T-cell (primary cell): Measurements from ENCODE around the gene ABCG1. TPM values are rescaled to one million over a fixed set of nuclear protein-coding genes. Genes with fewer than 3 reads are reported as not detected.

Experiments
- ATAC-seq, 4 experiments: fragments of 200-7000 bp in 3 of 4; fragments of 150-1000 bp in 1 of 4; cut with Tn5 transposase; replicated peaks in 1 of 4; 1 replicate in 3 of 4; 2 replicates in 1 of 4; pipeline ENCODE4 v1.10.0; 2021; ENCODE audit warnings: moderate library complexity in 3 of 4, mild to moderate bottlenecking in 2 of 4, moderate number of reproducible peaks in 1 of 4
- CTCF ChIA-PET, 2 donors: fragments of 300-600 bp; sonication (Branson Sonifier 250); formaldehyde crosslinking; loops; one replicate each; lab custom pipeline; 2022; ENCODE audit warnings: antibody characterized with exemption in 2 of 2; lab: Charles Lee
- POLR2A ChIA-PET, 2 donors: fragments of 300-600 bp; sonication (Branson Sonifier 250); formaldehyde crosslinking; loops; one replicate each; lab custom pipeline; 2022; ENCODE audit warnings: antibody characterized with exemption in 2 of 2; lab: Charles Lee
- DNase-seq, 35 experiments: peaks; one replicate each; pipeline versions ENCODE4 v3.0.0 to v3.0.0-alpha.2; 2013 to 2023
- H3K27ac ChIP-seq: one replicate; pipeline ENCODE4 v1.5.1; 2013; ENCODE audit warnings: low read length
- H3K27me3 ChIP-seq, 2 experiments: replicated peaks in 1 of 2; 1 replicate in 1 of 2; 2 replicates in 1 of 2; pipeline versions ENCODE4 v1.6.1 to v1.7.0; 2013; ENCODE audit warnings: low read length in 1 of 2, mixed read lengths in 1 of 2; ENCODE audit not compliant: control insufficient read depth in 2 of 2, insufficient read depth in 2 of 2; ENCODE audit errors: extremely low read depth in 1 of 2
- H3K36me3 ChIP-seq, 2 donors: 1 replicate in 1 of 2; 2 replicates in 1 of 2; pipeline versions ENCODE4 v1.6.1 to v1.7.0; 2013; ENCODE audit warnings: low read length in 1 of 2; ENCODE audit not compliant: control insufficient read depth in 2 of 2, insufficient read depth in 1 of 2; ENCODE audit errors: extremely low read depth in 1 of 2
- H3K4me1 ChIP-seq, 2 experiments: 1 replicate in 1 of 2; 2 replicates in 1 of 2; pipeline versions ENCODE4 v1.6.1 to v1.7.0; 2013; ENCODE audit warnings: low read length in 2 of 2, mixed read lengths in 1 of 2; ENCODE audit not compliant: insufficient read depth in 2 of 2, control insufficient read depth in 1 of 2; ENCODE audit errors: extremely low read depth in 1 of 2
- H3K4me3 ChIP-seq, 2 donors: 1 replicate in 1 of 2; 2 replicates in 1 of 2; pipeline versions ENCODE4 v1.5.1 to v1.7.0; 2013; ENCODE audit warnings: mild to moderate bottlenecking in 2 of 2, low read length in 1 of 2, moderate library complexity in 1 of 2; ENCODE audit not compliant: control insufficient read depth in 1 of 2; ENCODE audit errors: extremely low read depth in 1 of 2
- H3K9me3 ChIP-seq: 2 replicates; pipeline ENCODE4 v1.7.0; 2013
- H3K27ac Mint-ChIP-seq, 2 donors: one replicate each; pipeline ENCODE4 v1.8.0; 2020 to 2021; ENCODE audit warnings: mild to moderate bottlenecking in 2 of 2, mixed read lengths in 2 of 2
- H3K27me3 Mint-ChIP-seq, 2 donors: one replicate each; pipeline ENCODE4 v1.8.0; 2021 to 2022; ENCODE audit warnings: mixed read lengths in 2 of 2
- H3K36me3 Mint-ChIP-seq: one replicate; pipeline ENCODE4 v1.8.0; 2021; ENCODE audit warnings: mixed read lengths
- H3K4me1 Mint-ChIP-seq, 3 donors: one replicate each; pipeline ENCODE4 v1.8.0; 2020 to 2022; ENCODE audit warnings: mixed read lengths in 3 of 3, mild to moderate bottlenecking in 1 of 3
- H3K4me3 Mint-ChIP-seq, 3 donors: one replicate each; pipeline ENCODE4 v1.8.0; 2020 to 2022; ENCODE audit warnings: mild to moderate bottlenecking in 3 of 3, mixed read lengths in 3 of 3, moderate library complexity in 3 of 3
- H3K9me3 Mint-ChIP-seq, 3 donors: one replicate each; pipeline ENCODE4 v1.8.0; 2020 to 2022; ENCODE audit warnings: mixed read lengths in 3 of 3
- WGBS: methylation state at CpG from one replicate; pipeline ENCODE4 v1.1.5; 2013; ENCODE audit warnings: missing lambda C conversion rate; ENCODE audit not compliant: insufficient coverage; 5-methylcytosine and 5-hydroxymethylcytosine counted together
- total RNA-seq, 35 experiments: library from RNA in 6 of 35; stranded (reverse) in 6 of 35; fragments of 120-200 nt in 1 of 35; gene quantifications; one replicate each; pipeline versions ENCODE4 v1.2.1 to v1.2.4 and lab custom pipeline; 2013 to 2026

Gene ABCG1
- total RNA-seq, 5 donors from 2014 or later (not counting 1 experiment from before 2014, with no cell fraction given) = 4.1 to 51.1 (median 6.2) TPM

- H3K36me3 ChIP-seq = no peaks in the 10 kb centered on the region
- H3K27ac ChIP-seq = no peak overlapping the region
- DNase-seq = no peak
- no peak overlapping the region for H3K4me3 Mint-ChIP-seq
- H3K27me3 ChIP-seq = peaks cover 0 to 47% of the 10 kb centered on the region in 2 experiments
- H3K27me3 Mint-ChIP-seq = peaks cover 0 to 7% of the 10 kb centered on the region in 2 donors
- CTCF ChIA-PET = interaction anchor here (0.6 to 0.7 kb wide), 8 partner anchors 10 to 384 kb away, joined by 3 to 11 read pairs (median 6); partner anchors contain the start of gene UBASH3A (in 1 of the 2)
- no peaks in the 10 kb centered on the region for H3K9me3 Mint-ChIP-seq
- peaks cover 0 to 11% (median 10%) of the 10 kb centered on the region in 3 donors for H3K4me1 Mint-ChIP-seq
- no peaks in the 10 kb centered on the region for H3K9me3 ChIP-seq
- 62% methylated on average over 15 of the region's 23 CpGs for WGBS
- H3K4me3 ChIP-seq = no peak overlapping the region
- peak in 1 of 4 experiments; percentile 31 for ATAC-seq
- H3K36me3 Mint-ChIP-seq = no peaks in the 10 kb centered on the region
- H3K27ac Mint-ChIP-seq = no peak overlapping the region
- POLR2A ChIA-PET = no interaction called here
- peaks cover 0 to 17% of the 10 kb centered on the region in 2 experiments for H3K4me1 ChIP-seq
These were observed 90.2 kb downstream of the ABCG1 start for GRCh38 chr21:42308914-42309752.

GRCh38 chr21:42309753-42310213 lies 90.8 kb downstream of the ABCG1 start:
- Histone ChIP-seq H3K4me1 (peaks cover 0 to 17% of the 10 kb centered on the region in 2 experiments), H3K4me3 (peak overlapping the region in 1 of 2 donors; percentile 20), H3K9me3 (no peaks in the 10 kb centered on the region), H3K27ac (no peak overlapping the region), H3K36me3 (no peaks in the 10 kb centered on the region), H3K27me3 (peaks cover 0 to 46% of the 10 kb centered on the region in 2 experiments)
- ATAC-seq = peak; percentile 58 to 77 (median 71)
- no peak overlapping the region for H3K27ac Mint-ChIP-seq
- H3K4me3 Mint-ChIP-seq = peak overlapping the region in 1 of 3 donors; percentile 27
- H3K36me3 Mint-ChIP-seq = no peaks in the 10 kb centered on the region
- peaks cover 0 to 7% of the 10 kb centered on the region in 2 donors for H3K27me3 Mint-ChIP-seq
- WGBS = 2% methylated on average over 16 of the region's 22 CpGs
- H3K4me1 Mint-ChIP-seq = peaks cover 0 to 11% (median 10%) of the 10 kb centered on the region in 3 donors
- no peaks in the 10 kb centered on the region for H3K9me3 Mint-ChIP-seq
- POLR2A ChIA-PET = no interaction called here
- peak; percentile 23 to 83 (median 67) for DNase-seq
- CTCF ChIA-PET = interaction anchor here (0.6 to 0.9 kb wide), 9 partner anchors 9 to 383 kb away, joined by 3 to 11 read pairs (median 4); partner anchors contain the start of gene UBASH3A (in 1 of the 2)

GRCh38 chr21:42310411-42311001 lies 91.6 kb downstream of the ABCG1 start:
- H3K36me3 Mint-ChIP-seq = no peaks in the 10 kb centered on the region
- no peak for DNase-seq
- peaks cover 0 to 11% (median 10%) of the 10 kb centered on the region in 3 donors for H3K4me1 Mint-ChIP-seq
- no peak overlapping the region for H3K4me3 ChIP-seq
- CTCF ChIA-PET = interaction anchor here (0.7 to 0.9 kb wide), 2 partner anchors 193 to 228 kb away, joined by 3 read pairs; no protein-coding TSS in a partner anchor
- peaks cover 0 to 17% of the 10 kb centered on the region in 2 experiments for H3K4me1 ChIP-seq
- no peak overlapping the region for H3K4me3 Mint-ChIP-seq
- H3K27me3 ChIP-seq = peaks cover 0 to 42% of the 10 kb centered on the region in 2 experiments
- H3K27ac Mint-ChIP-seq = no peak overlapping the region
- 90% methylated on average over 4 of the region's 12 CpGs for WGBS
- H3K27ac ChIP-seq = no peak overlapping the region
- ATAC-seq = no peak
- no peaks in the 10 kb centered on the region for H3K36me3 ChIP-seq
- no peaks in the 10 kb centered on the region for H3K9me3 ChIP-seq
- POLR2A ChIA-PET = no interaction called here
- peaks cover 0 to 7% of the 10 kb centered on the region in 2 donors for H3K27me3 Mint-ChIP-seq
- no peaks in the 10 kb centered on the region for H3K9me3 Mint-ChIP-seq

GRCh38 chr21:42311160-42311559 lies 92.2 kb downstream of the ABCG1 start:
- no peaks in the 10 kb centered on the region for H3K36me3 ChIP-seq
- Mint-ChIP-seq H3K27me3 (peaks cover 0 to 7% of the 10 kb centered on the region in 2 donors), H3K9me3 (no peaks in the 10 kb centered on the region), H3K27ac (no peak overlapping the region), H3K4me1 (peaks cover 0 to 11% (median 10%) of the 10 kb centered on the region in 3 donors), H3K36me3 (no peaks in the 10 kb centered on the region), H3K4me3 (no peak overlapping the region)
- no peaks in the 10 kb centered on the region for H3K9me3 ChIP-seq
- WGBS = 99% methylated on average over 13 of the region's 14 CpGs
- ChIA-PET CTCF (interaction anchor here in 1 of 2 donors (0.7 kb wide), 2 partner anchors 229 to 348 kb away, joined by 3 read pairs; no protein-coding TSS in a partner anchor), POLR2A (no interaction called here)
- peaks cover 0 to 42% of the 10 kb centered on the region in 2 experiments for H3K27me3 ChIP-seq
- no peak for ATAC-seq
- DNase-seq = no peak
- no peak overlapping the region for H3K4me3 ChIP-seq
- no peak overlapping the region for H3K27ac ChIP-seq
- peaks cover 0 to 17% of the 10 kb centered on the region in 2 experiments for H3K4me1 ChIP-seq

GRCh38 chr21:42311816-42312625 lies 93.1 kb downstream of the ABCG1 start:
- H3K9me3 Mint-ChIP-seq = no peaks in the 10 kb centered on the region
- no peak overlapping the region for H3K27ac ChIP-seq
- ChIA-PET POLR2A (no interaction called here), CTCF (interaction anchor here in 1 of 2 donors (0.7 kb wide), 1 partner anchor 347 kb away, joined by 3 read pairs; no protein-coding TSS in a partner anchor)
- peaks cover 0 to 6% (median 5%) of the 10 kb centered on the region in 3 donors for H3K4me1 Mint-ChIP-seq
- peaks cover 0 to 11% of the 10 kb centered on the region in 2 experiments for H3K4me1 ChIP-seq
- WGBS = 88% methylated on average over 19 of the region's 21 CpGs
- H3K27me3 Mint-ChIP-seq = peaks cover 0 to 1% of the 10 kb centered on the region in 2 donors
- H3K36me3 ChIP-seq = no peaks in the 10 kb centered on the region
- no peak overlapping the region for H3K4me3 ChIP-seq
- peaks cover 0 to 38% of the 10 kb centered on the region in 2 experiments for H3K27me3 ChIP-seq
- DNase-seq (peak in 1 of 35 experiments; percentile 3), ATAC-seq (no peak)
- no peaks in the 10 kb centered on the region for H3K9me3 ChIP-seq
- H3K4me3 Mint-ChIP-seq = no peak overlapping the region
- no peak overlapping the region for H3K27ac Mint-ChIP-seq
- H3K36me3 Mint-ChIP-seq = no peaks in the 10 kb centered on the region
